HepG2 (cell line): ENCODE data around the gene NAV1. TPM values are rescaled to one million over a fixed set of nuclear protein-coding genes. Genes with fewer than 3 reads are reported as not detected.

Experiments used
- ATAC-seq: fragments of 200-7000 bp; cut with Tn5 transposase; 3 replicates; pipeline ENCODE4 v1.9.1; 2020; ENCODE audit warnings: mild to moderate bottlenecking, moderate library complexity
- Bru-seq: library from RNA; stranded (reverse); fragments of 400-500 nt; gene quantifications from one replicate; lab custom pipeline; 2021; lab: Mats Ljungman, UMichigan
- BruChase-seq, 2 experiments: library from RNA; stranded (reverse); fragments of 400-500 nt; gene quantifications; one replicate each; lab custom pipeline; 2021; lab: Mats Ljungman, UMichigan
- BruUV-seq: library from RNA; stranded (reverse); fragments of 400-500 nt; replicated peaks from 2 replicates; lab custom pipeline; 2021; lab: Mats Ljungman, UMichigan
- CTCF ChIA-PET: fragments of 300-600 bp; formaldehyde crosslinking; extraction: SDS; loops from one replicate; lab custom pipeline; 2021; ENCODE audit warnings: low total read pairs, inconsistent platforms, low intra/inter-chr PET ratio; lab: Yijun Ruan, JAX
- POLR2A ChIA-PET: fragments of 350-600 bp; sonication (Branson Sonifier 250); formaldehyde crosslinking; loops from one replicate; lab custom pipeline; 2020; ENCODE audit warnings: antibody characterized with exemption, inconsistent platforms; lab: Yijun Ruan, JAX
- DNase-seq: peaks from one replicate; pipeline ENCODE4 v3.0.0-alpha.2; 2015; ENCODE audit warnings: low spot score
- FAIRE-seq: peaks from 3 replicates; lab custom pipeline; 2011; peaks lifted over from hg19 to GRCh38; lab: Jason Lieb, UNC
- H2AFZ ChIP-seq: one replicate; pipeline ENCODE4 v1.6.1; 2011; ENCODE audit warnings: low read length, inconsistent platforms
- H3K27ac ChIP-seq: fragments of 300-600 bp; 3 replicates; pipeline ENCODE4 v1.8.0; 2011; ENCODE audit warnings: mixed run types, mild to moderate bottlenecking, mixed read lengths, low read length, inconsistent platforms; ENCODE audit not compliant: insufficient read depth; ENCODE audit errors: extremely low read length
- H3K27me3 ChIP-seq, 2 experiments: fragments of 200-600 bp in 1 of 2; 2 replicates in 1 of 2; 3 replicates in 1 of 2; pipeline versions ENCODE4 v1.6.0 to v1.8.0; 2011; ENCODE audit warnings: low read length in 2 of 2, mild to moderate bottlenecking in 2 of 2, moderate library complexity in 2 of 2, inconsistent platforms in 1 of 2; ENCODE audit not compliant: insufficient read depth in 2 of 2, control insufficient read depth in 1 of 2
- H3K36me3 ChIP-seq, 2 experiments: fragments of 200-600 bp in 1 of 2; replicated peaks in 1 of 2; 2 replicates in 1 of 2; 3 replicates in 1 of 2; pipeline versions ENCODE4 v1.5.1 to v1.8.0; 2011; ENCODE audit warnings: low read length in 2 of 2, inconsistent platforms in 1 of 2; ENCODE audit not compliant: insufficient read depth in 2 of 2, control insufficient read depth in 1 of 2
- H3K4me1 ChIP-seq: 2 replicates; pipeline ENCODE4 v1.5.1; 2012; ENCODE audit warnings: low read length, inconsistent platforms; ENCODE audit not compliant: insufficient read depth
- H3K4me2 ChIP-seq: 2 replicates; pipeline ENCODE4 v1.6.0; 2011; ENCODE audit warnings: low read depth, low read length, inconsistent platforms
- H3K4me3 ChIP-seq, 3 experiments: fragments of 200-600 bp in 1 of 3; sonication (generic), shearing (Covaris generic) in 1 of 3; replicated peaks in 1 of 3; 2 replicates each; pipeline ENCODE4 v1.5.1; 2011 to 2016; ENCODE audit warnings: low read length in 3 of 3, inconsistent platforms in 2 of 3, low read depth in 2 of 3, mild to moderate bottlenecking in 2 of 3, control low read depth in 1 of 3, mixed read lengths in 1 of 3; ENCODE audit not compliant: insufficient read depth in 1 of 3
- H3K79me2 ChIP-seq: one replicate; pipeline ENCODE4 v1.6.1; 2011; ENCODE audit warnings: low read length, inconsistent platforms; ENCODE audit not compliant: insufficient read depth
- H3K9ac ChIP-seq: 2 replicates; pipeline ENCODE4 v1.6.0; 2011; ENCODE audit warnings: mild to moderate bottlenecking, low read depth, low read length, inconsistent platforms; ENCODE audit not compliant: insufficient read depth
- H3K9me3 ChIP-seq: 2 replicates; pipeline ENCODE4 v1.5.1; 2012; ENCODE audit warnings: mild to moderate bottlenecking, low read length
- H4K20me1 ChIP-seq: 2 replicates; pipeline ENCODE4 v1.6.0; 2011; ENCODE audit warnings: inconsistent platforms, mild to moderate bottlenecking, low read length, moderate library complexity; ENCODE audit not compliant: insufficient read depth
- AGO1 ChIP-seq: fragments of 200-400 bp; formaldehyde crosslinking; IDR thresholded peaks from 2 replicates; pipeline ENCODE4 v1.6.1; 2017; ENCODE audit warnings: mild to moderate bottlenecking, low read depth, low read length, moderate library complexity; ENCODE audit not compliant: poor library complexity, severe bottlenecking
- CHD2 ChIP-seq: IDR thresholded peaks from 2 replicates; pipeline ENCODE4 v1.6.1; 2011; ENCODE audit warnings: low read depth, low read length, improper control_type of control experiment
- CREBL2 ChIP-seq: sonication (generic); formaldehyde crosslinking; IDR thresholded peaks from 2 replicates; pipeline ENCODE4 v1.8.1; 2023; ENCODE audit warnings: missing genetic modification reagents, mild to moderate bottlenecking, borderline replicate concordance
- GABPB1 ChIP-seq: IDR thresholded peaks from 2 replicates; pipeline ENCODE4 v1.6.1; 2016; ENCODE audit warnings: mild to moderate bottlenecking, missing genetic modification reagents, moderate library complexity, missing compliant biosample characterization
- GZF1 ChIP-seq: sonication (generic); formaldehyde crosslinking; IDR thresholded peaks from 2 replicates; pipeline ENCODE4 v1.5.1; 2020; ENCODE audit warnings: mild to moderate bottlenecking, missing genetic modification reagents
- MTF2 ChIP-seq: sonication (generic); formaldehyde crosslinking; IDR thresholded peaks from 2 replicates; pipeline ENCODE4 v1.5.0; 2020; ENCODE audit warnings: missing genetic modification reagents, borderline replicate concordance
- NR2C2 ChIP-seq: sonication (generic); formaldehyde crosslinking; IDR thresholded peaks from 2 replicates; pipeline ENCODE4 v1.4.0; 2020; ENCODE audit warnings: missing genetic modification reagents, mild to moderate bottlenecking, moderate library complexity, borderline replicate concordance
- NR2F1 ChIP-seq, 2 experiments: fragments of 450-650 bp in 1 of 2; formaldehyde crosslinking in 1 of 2; IDR thresholded peaks; 2 replicates each; pipeline versions ENCODE4 v1.5.0 to v1.6.1; 2016 to 2020; ENCODE audit warnings: mild to moderate bottlenecking in 1 of 2, missing compliant biosample characterization in 1 of 2, missing genetic modification reagents in 1 of 2, moderate library complexity in 1 of 2
- PATZ1 ChIP-seq: sonication (generic); formaldehyde crosslinking; IDR thresholded peaks from 2 replicates; pipeline ENCODE4 v1.4.0; 2020; ENCODE audit warnings: missing genetic modification reagents
- SNAI1 ChIP-seq: sonication (generic); formaldehyde crosslinking; IDR thresholded peaks from 2 replicates; pipeline ENCODE4 v1.5.0; 2020; ENCODE audit warnings: mild to moderate bottlenecking, missing genetic modification reagents, borderline replicate concordance
- ZFX ChIP-seq: sonication (generic); formaldehyde crosslinking; IDR thresholded peaks from 2 replicates; pipeline ENCODE4 v1.4.0; 2020; ENCODE audit warnings: mild to moderate bottlenecking, low read depth, missing genetic modification reagents, moderate library complexity
- ZNF549 ChIP-seq: sonication (generic); formaldehyde crosslinking; IDR thresholded peaks from 2 replicates; pipeline ENCODE4 v1.5.0; 2020; ENCODE audit warnings: missing genetic modification reagents
- ZNF563 ChIP-seq: sonication (generic); formaldehyde crosslinking; IDR thresholded peaks from 2 replicates; pipeline ENCODE4 v1.8.0; 2022; ENCODE audit warnings: mild to moderate bottlenecking, moderate library complexity, missing genetic modification reagents
- ZNF652 ChIP-seq: IDR thresholded peaks from 2 replicates; pipeline ENCODE4 v1.6.1; 2016; ENCODE audit warnings: low read depth, borderline replicate concordance
- WGBS: methylation state at CpG from one replicate; pipeline ENCODE4 v1.1.6; 2017; ENCODE audit warnings: low lambda C conversion rate; 5-methylcytosine and 5-hydroxymethylcytosine counted together
- in situ Hi-C: cut with HindIII; loops from 2 replicates; pipeline ENCODE4 v1.10.0; 2017; ENCODE audit warnings: low pct_unique_long_range_greater_than_20kb; ENCODE audit not compliant: extremely low pct_ligation_motif_present
- intact Hi-C: fragments of 100-400 bp; cut with micrococcal nuclease; formaldehyde crosslinking; loops from one replicate; pipeline ENCODE4 v1.10.0; 2022; ENCODE audit not compliant: unreplicated experiment
- long read RNA-seq, 2 experiments: library from RNA in 1 of 2; library from polyadenylated mRNA in 1 of 2; stranded (forward) in 1 of 2; unstranded in 1 of 2; transcript quantifications; one replicate each; pipeline ENCODE4 v2.0.0, GENCODE V29; 2019 to 2022
- polyA minus RNA-seq, 3 experiments: library from RNA; depleted of rRNA, polyadenylated mRNA; stranded (reverse); fragments of >200 nt; gene quantifications; 2 replicates each; pipeline ENCODE4 v1.2.3, GENCODE V29; 2011; ENCODE audit warnings: low replicate concordance in 1 of 3
- polyA plus RNA-seq, 8 experiments: library from polyadenylated mRNA; depleted of rRNA in 3 of 8; stranded (reverse) in 7 of 8; unstranded in 1 of 8; fragments of >200 nt; fragmentation: Illumina TruSeq in 4 of 8; extraction: Trizol in 4 of 8; gene quantifications; 2 replicates each; pipeline versions ENCODE4 v1.2.1 to v1.2.3, GENCODE V29; 2011 to 2016; ENCODE audit warnings: low read depth in 4 of 8, missing spikeins in 1 of 8, mixed read lengths in 1 of 8; ENCODE audit not compliant: insufficient read depth in 1 of 8
- total RNA-seq, 5 experiments: library from RNA; depleted of rRNA; stranded (reverse); fragments of >200 nt; fragmentation: Illumina TruSeq; extraction: Trizol; gene quantifications; 2 replicates each; pipeline ENCODE4 v1.2.3, GENCODE V29; 2016; ENCODE audit warnings: low read depth in 1 of 5

Gene NAV1
- 0.01 TPM in 1 of 2 replicates, not detected in the other for total RNA-seq (2016; rRNA removed; fragmentation: Illumina TruSeq; extraction: Trizol)
- not detected in 2 replicates for total RNA-seq (2016; cell fraction: cytosol; rRNA removed; fragmentation: Illumina TruSeq; extraction: Trizol; ENCODE audit: low read depth)
- 0.02 TPM in 1 of 2 replicates, not detected in the other for total RNA-seq (2016; cell fraction: insoluble cytoplasmic fraction; rRNA removed; fragmentation: Illumina TruSeq; extraction: Trizol)
- under 0.01 TPM in 1 of 2 replicates, not detected in the other for total RNA-seq (2016; cell fraction: membrane; rRNA removed; fragmentation: Illumina TruSeq; extraction: Trizol)
- not detected in 2 replicates for total RNA-seq (2016; cell fraction: nucleus; rRNA removed; fragmentation: Illumina TruSeq; extraction: Trizol)
- polyA plus RNA-seq (2011; rRNA removed) = 0.04 TPM in 1 of 2 replicates, not detected in the other
- not detected in 2 replicates for polyA plus RNA-seq (2011; cell fraction: cytosol; rRNA removed)
- polyA plus RNA-seq (2011; cell fraction: nucleus; rRNA removed) = 0.03 TPM in 1 of 2 replicates, not detected in the other
- 0.01 TPM in 2 replicates for polyA plus RNA-seq (2012)
- not detected in 2 replicates for polyA plus RNA-seq (2016; cell fraction: cytosol; fragmentation: Illumina TruSeq; extraction: Trizol; ENCODE audit: low read depth)
- not detected in 2 replicates for polyA plus RNA-seq (2016; cell fraction: insoluble cytoplasmic fraction; fragmentation: Illumina TruSeq; extraction: Trizol; ENCODE audit: low read depth)
- polyA plus RNA-seq (2016; cell fraction: membrane; fragmentation: Illumina TruSeq; extraction: Trizol; ENCODE audit: low read depth) = not detected in 2 replicates
- polyA plus RNA-seq (2016; cell fraction: nucleus; fragmentation: Illumina TruSeq; extraction: Trizol; ENCODE audit: insufficient read depth, low read depth) = not detected in 2 replicates
- polyA minus RNA-seq (2011; rRNA and poly(A)+ RNA removed; ENCODE audit: low replicate concordance) = 0.04 and 0.75 TPM in 2 replicates
- polyA minus RNA-seq (2011; cell fraction: cytosol; rRNA and poly(A)+ RNA removed) = not detected in 2 replicates
- not detected in 2 replicates for polyA minus RNA-seq (2011; cell fraction: nucleus; rRNA and poly(A)+ RNA removed)
- percentile 6 among the genes with signal in this experiment for Bru-seq, nascent RNA
- percentile 10 among the genes with signal in this experiment for BruChase-seq, experiment 1, labeled RNA remaining after a 6-hour chase
- percentile 9 among the genes with signal in this experiment for BruChase-seq, experiment 2, labeled RNA remaining after a 2-hour chase
- long read RNA-seq, experiment 1 = 0 reads
- long read RNA-seq, experiment 2 = 0 reads

GRCh38 chr1:201538612-201539551 is at the start of gene NAV1:
TSS of gene NAV1 (plus strand) at chr1:201539127. CDS start at chr1:201622885, 83,758 bp downstream.
- H3K4me2 ChIP-seq = peak within 1 kb of the TSS; percentile 73
- no peaks in the 10 kb centered on the region for H4K20me1 ChIP-seq
- peaks cover 17 to 73% of the 10 kb centered on the region in 2 experiments for H3K27me3 ChIP-seq
- ATAC-seq (peak; percentile 76), FAIRE-seq (no peak), DNase-seq (no peak)
- H3K4me3 ChIP-seq = peak within 1 kb of the TSS; percentile 13 to 68 (median 45); a peak in 5 of 6 replicates
- in situ Hi-C loops = no loop called here
- intact Hi-C loops = no loop called here
- H3K27ac ChIP-seq = no peak within 1 kb of the TSS
- no peak within 1 kb of the TSS for H3K9ac ChIP-seq
- POLR2A ChIA-PET = no interaction called here
- no peaks in the 10 kb centered on the region for H3K79me2 ChIP-seq
- no peaks in the 10 kb centered on the region for H3K36me3 ChIP-seq
- BruUV-seq = no TSS peak
- CTCF ChIA-PET = no interaction called here
- 2% methylated on average over 39 of the region's 93 CpGs for WGBS
- H3K4me1 ChIP-seq = peaks cover 18% of the 10 kb centered on the region
- H2AFZ ChIP-seq = no peak within 1 kb of the TSS
- no peaks in the 10 kb centered on the region for H3K9me3 ChIP-seq
- TF ChIP-seq AGO1 (peak; percentile 19), GABPB1 (CRISPR knock-in tag) (peak; percentile 15; the same call in 1 of the 2 replicates), CREBL2 (CRISPR knock-in tag) (no peak), GZF1 (CRISPR knock-in tag) (no peak), ZNF652 (CRISPR knock-in tag) (0 out of 2 replicates have a peak, but pooled peaks have one; percentile 22), ZNF549 (CRISPR knock-in tag) (no peak), NR2C2 (CRISPR knock-in tag) (no peak), ZNF563 (CRISPR knock-in tag) (peak; percentile 45; the same call in 1 of the 2 replicates), NR2F1 (CRISPR knock-in tag; IDR thresholded peaks at IDR 0.05) (no peak), CHD2 (peak; percentile 66; the same call in 1 of the 2 replicates), SNAI1 (CRISPR knock-in tag) (no peak), MTF2 (CRISPR knock-in tag) (peak; percentile 73; the same call in 1 of the 2 replicates), ZFX (CRISPR knock-in tag) (0 out of 2 replicates have a peak, but pooled peaks have one; percentile 16), PATZ1 (0 out of 2 replicates have a peak, but pooled peaks have one; percentile 14)
